A673 (cell line): ENCODE data around the gene ERGIC1.
"Not testable (repeated sequence)": the region's sequence is repeated elsewhere in the genome, so short reads cannot be mapped to it uniquely, and the experiment has no call there.

Experiments
- CTCF ChIP-seq: fragments of 300-800, 200-600 bp; sonication (generic); conservative IDR thresholded peaks from 2 replicates; pipeline ENCODE4 v1.5.1; 2017; ENCODE audit warnings: low read depth, mild to moderate bottlenecking, antibody characterized with exemption, low read length, moderate library complexity, mixed read lengths
- EZH2 ChIP-seq: fragments of 200-600 bp; sonication (generic); IDR thresholded peaks from 2 replicates; pipeline ENCODE4 v1.6.1; 2017; ENCODE audit warnings: borderline replicate concordance, low read depth, mild to moderate bottlenecking, mixed read lengths, antibody characterized with exemption, low read length; ENCODE audit not compliant: poor library complexity, severe bottlenecking

GRCh38 chr5:172810996-172811395 lies 23.1 kb upstream of the ERGIC1 start:
- not testable (repeated sequence) for TF ChIP-seq CTCF, EZH2
